GM10266 (cell line): ENCODE data around the gene TINCR.

Source experiments
- DNase-seq: peaks from one replicate; pipeline ENCODE4 v3.0.0; 2012; ENCODE audit errors: extremely low spot score
- CTCF ChIP-seq: IDR thresholded peaks from 2 replicates; pipeline ENCODE4 v1.5.1; 2012; ENCODE audit warnings: mild to moderate bottlenecking, low read depth; ENCODE audit not compliant: control insufficient read depth, insufficient read depth; ENCODE audit errors: missing control alignments

Gene TINCR

GRCh38 chr19:5557691-5558090 is 10.1 kb downstream of the TINCR start:
- no peak for DNase-seq
- TF ChIP-seq CTCF = no peak

GRCh38 chr19:5554828-5555227 is 12.9 kb downstream of the TINCR start:
- no peak for DNase-seq
- no peak for TF ChIP-seq CTCF

GRCh38 chr19:5553892-5554291 is 13.9 kb downstream of the TINCR start:
- no peak for DNase-seq
- no peak for TF ChIP-seq CTCF

- TF ChIP-seq CTCF = peak; percentile 49
- no peak for DNase-seq
These were observed 19.9 kb downstream of the TINCR start for GRCh38 chr19:5547881-5548280.

GRCh38 chr19:5545984-5546383 is 21.8 kb downstream of the TINCR start:
- no peak for TF ChIP-seq CTCF
- no peak for DNase-seq

GRCh38 chr19:5545051-5545450 is 22.7 kb downstream of the TINCR start:
- DNase-seq = no peak
- no peak for TF ChIP-seq CTCF

GRCh38 chr19:5542665-5543064 is 25.1 kb downstream of the TINCR start:
- TF ChIP-seq CTCF = no peak
- DNase-seq = no peak
